Measurements from ENCODE around the gene VPS26B. TPM values are rescaled to one million over a fixed set of nuclear protein-coding genes. Genes with fewer than 3 reads are reported as not detected.

VPS26B gene
- total and polyA plus RNA-seq, 4 donors = 17.1 to 37.6 (median 27.4) TPM

GRCh38 chr11:134288486-134288885 lies 64.0 kb downstream of the VPS26B start:
- Histone ChIP-seq H3K27ac (ENCODE audit: low read depth in 1 of 2, low read length in 1 of 2) (no peak overlapping the region), H3K9me3 (ENCODE audit: control insufficient read depth in 4 of 4, insufficient read depth in 3 of 4, low read length in 3 of 4) (no peaks in the 10 kb centered on the region), H3K4me3 (no peak overlapping the region), H3K36me3 (ENCODE audit: control insufficient read depth in 4 of 4, insufficient read depth in 4 of 4, low read length in 4 of 4) (no peaks in the 10 kb centered on the region), H3K4me1 (ENCODE audit: control insufficient read depth in 5 of 5, insufficient read depth in 5 of 5, low read length in 5 of 5) (no peaks in the 10 kb centered on the region), H3K9ac (ENCODE audit: insufficient read depth in 1 of 2, low read length in 2 of 2) (no peak overlapping the region), H3K27me3 (ENCODE audit: control insufficient read depth in 3 of 3, insufficient read depth in 3 of 3, low read length in 2 of 3) (no peaks in the 10 kb centered on the region)
- no peak for DNase-seq
- 91 to 93% methylated on average over 13 of the region's 13 CpGs for WGBS, 2 donors
- TF ChIP-seq CTCF (IDR thresholded peaks at IDR 0.05; ENCODE audit: control extremely low read depth, extremely low read depth) = no peak
- ATAC-seq (ENCODE audit: insufficient read depth, low FRiP score) = no peak

- Histone ChIP-seq H3K36me3 (ENCODE audit: control insufficient read depth in 4 of 4, insufficient read depth in 4 of 4, low read length in 4 of 4) (no peaks in the 10 kb centered on the region), H3K9ac (ENCODE audit: insufficient read depth in 1 of 2, low read length in 2 of 2) (no peak overlapping the region), H3K4me1 (ENCODE audit: control insufficient read depth in 5 of 5, insufficient read depth in 5 of 5, low read length in 5 of 5) (no peaks in the 10 kb centered on the region), H3K4me3 (no peak overlapping the region), H3K27ac (ENCODE audit: low read depth in 1 of 2, low read length in 1 of 2) (no peak overlapping the region), H3K9me3 (ENCODE audit: control insufficient read depth in 4 of 4, insufficient read depth in 3 of 4, low read length in 3 of 4) (no peaks in the 10 kb centered on the region), H3K27me3 (ENCODE audit: control insufficient read depth in 3 of 3, insufficient read depth in 3 of 3, low read length in 2 of 3) (no peaks in the 10 kb centered on the region)
- DNase-seq = no peak
- no peak for ATAC-seq (ENCODE audit: insufficient read depth, low FRiP score)
- no peak for TF ChIP-seq CTCF (IDR thresholded peaks at IDR 0.05; ENCODE audit: control extremely low read depth, extremely low read depth)
- WGBS, 2 donors = 75 to 85% methylated on average over 4 of the region's 4 CpGs
Observed at GRCh38 chr11:134289167-134289566, 64.7 kb downstream of the VPS26B start.

GRCh38 chr11:134289789-134290188 lies 65.3 kb downstream of the VPS26B start:
- ATAC-seq (ENCODE audit: insufficient read depth, low FRiP score) (no peak), DNase-seq (no peak)
- Histone ChIP-seq H3K4me3 (no peak overlapping the region), H3K9ac (ENCODE audit: insufficient read depth in 1 of 2, low read length in 2 of 2) (no peak overlapping the region), H3K4me1 (ENCODE audit: control insufficient read depth in 5 of 5, insufficient read depth in 5 of 5, low read length in 5 of 5) (no peaks in the 10 kb centered on the region), H3K27me3 (ENCODE audit: control insufficient read depth in 3 of 3, insufficient read depth in 3 of 3, low read length in 2 of 3) (no peaks in the 10 kb centered on the region), H3K36me3 (ENCODE audit: control insufficient read depth in 4 of 4, insufficient read depth in 4 of 4, low read length in 4 of 4) (no peaks in the 10 kb centered on the region), H3K27ac (ENCODE audit: low read depth in 1 of 2, low read length in 1 of 2) (no peak overlapping the region), H3K9me3 (ENCODE audit: control insufficient read depth in 4 of 4, insufficient read depth in 3 of 4, low read length in 3 of 4) (no peaks in the 10 kb centered on the region)
- 47 to 62% methylated on average over 12 of the region's 12 CpGs for WGBS, 2 donors
- no peak for TF ChIP-seq CTCF (IDR thresholded peaks at IDR 0.05; ENCODE audit: control extremely low read depth, extremely low read depth)

- no peaks in the 10 kb centered on the region for H3K4me1 ChIP-seq (ENCODE audit: control insufficient read depth in 5 of 5, insufficient read depth in 5 of 5, low read length in 5 of 5)
- 82 to 94% methylated on average over 7 of the region's 7 CpGs for WGBS, 2 donors
- no peak overlapping the region for H3K27ac ChIP-seq (ENCODE audit: low read depth in 1 of 2, low read length in 1 of 2)
- H3K9ac ChIP-seq (ENCODE audit: insufficient read depth in 1 of 2, low read length in 2 of 2) = no peak overlapping the region
- ATAC-seq (ENCODE audit: insufficient read depth, low FRiP score) (no peak), DNase-seq (no peak)
- no peaks in the 10 kb centered on the region for H3K27me3 ChIP-seq (ENCODE audit: control insufficient read depth in 3 of 3, insufficient read depth in 3 of 3, low read length in 2 of 3)
- H3K4me3 ChIP-seq = no peak overlapping the region
- H3K36me3 ChIP-seq (ENCODE audit: control insufficient read depth in 4 of 4, insufficient read depth in 4 of 4, low read length in 4 of 4) = no peaks in the 10 kb centered on the region
- H3K9me3 ChIP-seq (ENCODE audit: control insufficient read depth in 4 of 4, insufficient read depth in 3 of 4, low read length in 3 of 4) = no peaks in the 10 kb centered on the region
- no peak for TF ChIP-seq CTCF (IDR thresholded peaks at IDR 0.05; ENCODE audit: control extremely low read depth, extremely low read depth)
Observed at GRCh38 chr11:134290646-134291045, 66.2 kb downstream of the VPS26B start.
